ENCODE results near the gene HLA-B.
"Not testable (repeated sequence)": the region's sequence is repeated elsewhere in the genome, so short reads cannot be mapped to it uniquely, and the experiment has no call there.

The HLA-B gene

GRCh38 chr6:31381666-31382065 is 24.7 kb upstream of the HLA-B start:
- DNase-seq, result no peak

- no peak for DNase-seq
Observed at GRCh38 chr6:31379850-31380249, 22.9 kb upstream of the HLA-B start.

GRCh38 chr6:31378721-31379103 is 21.7 kb upstream of the HLA-B start:
- DNase-seq, result no peak

- DNase-seq, result no peak
Observed at GRCh38 chr6:31378062-31378720, 21.2 kb upstream of the HLA-B start.

- no peak for DNase-seq
Observed at GRCh38 chr6:31377029-31377428, 20.1 kb upstream of the HLA-B start.

- DNase-seq, result no peak
Observed at GRCh38 chr6:31375699-31376098, 18.7 kb upstream of the HLA-B start.

GRCh38 chr6:31374118-31374517 is 17.1 kb upstream of the HLA-B start:
- DNase-seq, result not testable (repeated sequence)

- DNase-seq, result no peak
Observed at GRCh38 chr6:31368461-31368860, 11.5 kb upstream of the HLA-B start.

GRCh38 chr6:31366693-31367470 is 9.9 kb upstream of the HLA-B start:
- DNase-seq, result peak; percentile 83 to 88

GRCh38 chr6:31365864-31366263 is 8.9 kb upstream of the HLA-B start:
- no peak for DNase-seq

- DNase-seq, result no peak
Observed at GRCh38 chr6:31363811-31364210, 6.8 kb upstream of the HLA-B start.

- no peak for DNase-seq
Observed at GRCh38 chr6:31362751-31363150, 5.8 kb upstream of the HLA-B start.

GRCh38 chr6:31359581-31359980 is 2.6 kb upstream of the HLA-B start:
- no peak for DNase-seq

GRCh38 chr6:31358302-31358701 is 1.3 kb upstream of the HLA-B start:
- no peak for DNase-seq

- no peak for DNase-seq
Observed at GRCh38 chr6:31357886-31358285, 907 bp upstream of the HLA-B start.

- DNase-seq, result peak in 1 of 2 donors; percentile 30
Observed at GRCh38 chr6:31356216-31356945, 598 bp downstream of the HLA-B start.

- DNase-seq, result no peak
Observed at GRCh38 chr6:31355583-31355948, 1.4 kb downstream of the HLA-B start.

GRCh38 chr6:31354864-31355582 is 2.0 kb downstream of the HLA-B start:
- no peak for DNase-seq

GRCh38 chr6:31354158-31354863 is 2.7 kb downstream of the HLA-B start:
- no peak for DNase-seq

- DNase-seq, result no peak
Observed at GRCh38 chr6:31353384-31353945, 3.5 kb downstream of the HLA-B start.

- DNase-seq, result peak in 1 of 2 donors; percentile 12
Observed at GRCh38 chr6:31352683-31353383, 4.1 kb downstream of the HLA-B start.

GRCh38 chr6:31352310-31352682 is 4.7 kb downstream of the HLA-B start:
- DNase-seq, result no peak
